Nephron (organoid): ENCODE measurements around the gene KRT1.
"Not testable (repeated sequence)": the region's sequence is repeated elsewhere in the genome, so short reads cannot be mapped to it uniquely, and the experiment has no call there.

Experiments used
- H3K27ac Mint-ChIP-seq, 3 experiments: 2 replicates each; pipeline ENCODE4 v1.8.0; 2020; ENCODE audit warnings: mixed read lengths in 3 of 3, mild to moderate bottlenecking in 2 of 3, moderate library complexity in 1 of 3
- H3K27me3 Mint-ChIP-seq: 2 replicates; pipeline ENCODE4 v1.8.0; 2021; ENCODE audit warnings: low read depth, mild to moderate bottlenecking, moderate library complexity, mixed read lengths
- H3K36me3 Mint-ChIP-seq: 2 replicates; pipeline ENCODE4 v1.8.0; 2020; ENCODE audit warnings: low read depth, mixed read lengths
- H3K4me1 Mint-ChIP-seq: 2 replicates; pipeline ENCODE4 v1.8.0; 2020; ENCODE audit warnings: mixed read lengths
- H3K4me3 Mint-ChIP-seq, 3 experiments: 2 replicates each; pipeline ENCODE4 v1.8.0; 2020; ENCODE audit warnings: mild to moderate bottlenecking in 3 of 3, mixed read lengths in 3 of 3, moderate library complexity in 2 of 3
- H3K9me3 Mint-ChIP-seq: 2 replicates; pipeline ENCODE4 v1.8.0; 2020; ENCODE audit warnings: mixed read lengths
- TF ChIP-seq, protein P1 (sequence below), 3 experiments: fragments of 200-600 bp; sonication (generic); IDR thresholded peaks; one replicate each; pipeline ENCODE4 v1.5.0; 2021; ENCODE audit warnings: antibody characterized with exemption in 3 of 3; ENCODE audit not compliant: unreplicated experiment in 3 of 3

The KRT1 gene

DNA sequence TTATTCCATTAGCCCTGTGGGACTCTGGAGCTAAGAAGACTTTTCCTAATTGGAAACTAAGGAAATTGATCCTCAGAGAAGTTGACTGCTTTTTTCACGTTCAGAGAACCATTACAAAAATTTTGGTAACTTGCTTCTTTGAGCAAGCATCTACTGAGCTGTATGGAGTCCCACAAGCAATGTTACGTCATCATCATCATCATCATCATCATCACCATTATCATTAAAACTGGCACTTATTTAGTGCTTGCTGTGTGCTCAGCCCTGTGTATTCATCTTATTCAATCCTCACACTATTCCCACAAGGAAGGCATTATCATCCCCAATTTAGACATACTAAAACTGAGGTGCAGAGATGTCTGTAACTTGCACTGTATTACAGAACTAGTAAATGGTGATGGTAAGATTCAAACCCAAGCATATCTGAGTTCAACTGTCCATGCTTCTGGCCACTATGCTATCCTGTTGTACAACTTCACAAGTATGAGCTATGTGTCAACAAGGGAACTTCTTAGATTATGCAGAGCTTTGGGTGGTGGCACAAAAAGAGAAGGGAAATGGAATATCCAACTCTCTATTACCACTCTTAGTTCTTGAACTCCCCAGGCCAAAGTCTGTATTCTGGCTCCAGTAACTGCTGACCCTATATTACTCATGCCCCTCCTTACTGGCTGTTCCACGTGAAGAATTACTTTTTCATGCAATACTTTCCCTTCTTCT is 6.3 kb downstream of the KRT1 start:
- no peaks in the 10 kb centered on the region for H3K4me1 Mint-ChIP-seq
- no peaks in the 10 kb centered on the region for H3K9me3 Mint-ChIP-seq
- no peak overlapping the region for H3K27ac Mint-ChIP-seq
- H3K36me3 Mint-ChIP-seq = no peaks in the 10 kb centered on the region
- H3K27me3 Mint-ChIP-seq = peaks cover 25% of the 10 kb centered on the region
- H3K4me3 Mint-ChIP-seq = no peak overlapping the region
- TF ChIP-seq, protein P1, sequence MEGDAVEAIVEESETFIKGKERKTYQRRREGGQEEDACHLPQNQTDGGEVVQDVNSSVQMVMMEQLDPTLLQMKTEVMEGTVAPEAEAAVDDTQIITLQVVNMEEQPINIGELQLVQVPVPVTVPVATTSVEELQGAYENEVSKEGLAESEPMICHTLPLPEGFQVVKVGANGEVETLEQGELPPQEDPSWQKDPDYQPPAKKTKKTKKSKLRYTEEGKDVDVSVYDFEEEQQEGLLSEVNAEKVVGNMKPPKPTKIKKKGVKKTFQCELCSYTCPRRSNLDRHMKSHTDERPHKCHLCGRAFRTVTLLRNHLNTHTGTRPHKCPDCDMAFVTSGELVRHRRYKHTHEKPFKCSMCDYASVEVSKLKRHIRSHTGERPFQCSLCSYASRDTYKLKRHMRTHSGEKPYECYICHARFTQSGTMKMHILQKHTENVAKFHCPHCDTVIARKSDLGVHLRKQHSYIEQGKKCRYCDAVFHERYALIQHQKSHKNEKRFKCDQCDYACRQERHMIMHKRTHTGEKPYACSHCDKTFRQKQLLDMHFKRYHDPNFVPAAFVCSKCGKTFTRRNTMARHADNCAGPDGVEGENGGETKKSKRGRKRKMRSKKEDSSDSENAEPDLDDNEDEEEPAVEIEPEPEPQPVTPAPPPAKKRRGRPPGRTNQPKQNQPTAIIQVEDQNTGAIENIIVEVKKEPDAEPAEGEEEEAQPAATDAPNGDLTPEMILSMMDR (IDR thresholded peaks at IDR 0.05; ENCODE audit: unreplicated experiment in 3 of 3) = no peak

DNA sequence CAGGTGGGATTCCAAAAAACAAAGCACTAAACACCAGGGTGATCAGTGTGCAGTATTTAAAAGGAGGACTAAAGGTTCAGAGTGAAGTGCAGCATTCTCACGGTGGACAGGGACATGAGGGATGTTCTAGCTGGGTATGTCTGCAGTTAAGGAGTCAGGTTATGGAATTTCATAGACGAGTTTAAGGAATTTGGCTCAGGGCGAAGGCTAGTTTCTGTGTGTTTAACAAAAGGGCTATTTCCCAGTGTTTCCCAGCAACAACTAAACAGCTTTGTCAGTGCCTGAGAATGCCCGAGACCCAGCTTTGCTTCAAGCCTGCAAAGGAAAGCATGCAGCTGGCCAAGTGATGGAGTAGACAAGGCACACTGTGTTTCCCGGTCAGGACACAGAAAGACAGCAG is 7.0 kb downstream of the KRT1 start:
- no peak overlapping the region for H3K4me3 Mint-ChIP-seq
- no peaks in the 10 kb centered on the region for H3K4me1 Mint-ChIP-seq
- H3K27ac Mint-ChIP-seq = no peak overlapping the region
- H3K36me3 Mint-ChIP-seq = no peaks in the 10 kb centered on the region
- TF ChIP-seq, protein P1 (IDR thresholded peaks at IDR 0.05; ENCODE audit: unreplicated experiment in 3 of 3) = no peak
- H3K27me3 Mint-ChIP-seq = peaks cover 26% of the 10 kb centered on the region
- H3K9me3 Mint-ChIP-seq = no peaks in the 10 kb centered on the region

DNA sequence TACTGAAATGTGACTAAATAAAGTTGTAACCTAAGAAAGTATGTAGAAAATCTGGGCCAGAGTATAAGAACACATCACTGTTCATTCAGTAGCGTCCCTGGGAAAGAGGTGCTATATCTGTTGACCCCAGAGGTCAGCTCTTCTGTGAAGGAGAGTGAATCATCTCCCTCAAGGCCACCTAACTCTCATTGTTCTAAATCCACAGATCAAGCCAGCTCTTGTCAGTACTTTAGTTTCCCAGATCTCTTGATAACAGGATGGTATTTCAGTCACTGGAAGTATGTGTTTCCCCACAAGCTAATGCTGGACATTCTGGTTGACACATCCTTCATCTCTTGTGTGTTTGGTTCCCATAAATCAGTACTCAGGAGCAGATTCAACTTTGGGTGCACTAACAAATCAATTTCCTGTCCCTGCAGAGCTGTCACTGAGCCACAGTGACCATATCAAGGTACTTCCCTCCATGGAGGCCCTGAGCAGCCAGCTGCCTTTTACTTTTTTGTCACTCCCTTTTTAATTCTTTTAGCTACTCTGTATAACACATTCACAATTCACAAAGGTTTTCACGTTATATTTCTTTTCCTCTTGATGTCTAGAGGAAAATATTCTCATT is 7.8 kb downstream of the KRT1 start:
- Mint-ChIP-seq H3K4me1 (no peaks in the 10 kb centered on the region), H3K36me3 (no peaks in the 10 kb centered on the region), H3K4me3 (no peak overlapping the region), H3K27ac (no peak overlapping the region), H3K27me3 (peaks cover 31% of the 10 kb centered on the region), H3K9me3 (no peaks in the 10 kb centered on the region)
- TF ChIP-seq, protein P1 (IDR thresholded peaks at IDR 0.05; ENCODE audit: unreplicated experiment in 3 of 3) = no peak

DNA sequence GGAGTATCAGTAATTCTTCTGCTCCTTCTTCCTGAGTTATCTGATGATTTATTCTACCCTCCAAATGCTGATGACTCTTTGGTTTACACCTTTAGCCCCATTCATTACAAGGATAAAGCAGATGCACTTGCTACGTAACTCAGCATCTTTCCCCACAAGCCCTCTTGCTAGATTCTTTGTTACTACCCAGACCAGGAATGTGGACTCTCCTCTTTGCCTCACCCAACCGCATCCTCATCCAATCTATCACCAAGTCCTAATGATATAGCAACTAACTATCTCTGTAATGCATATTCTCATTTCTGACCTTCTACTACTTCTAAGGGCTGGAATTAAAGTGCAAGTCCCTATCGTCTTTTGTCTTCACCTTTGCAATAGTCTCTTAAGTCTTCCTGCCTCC is 9.2 kb downstream of the KRT1 start:
- H3K36me3 Mint-ChIP-seq = no peaks in the 10 kb centered on the region
- H3K27me3 Mint-ChIP-seq = peaks cover 29% of the 10 kb centered on the region
- no peaks in the 10 kb centered on the region for H3K9me3 Mint-ChIP-seq
- no peak overlapping the region for H3K4me3 Mint-ChIP-seq
- H3K27ac Mint-ChIP-seq = no peak overlapping the region
- no peaks in the 10 kb centered on the region for H3K4me1 Mint-ChIP-seq
- TF ChIP-seq, protein P1 (IDR thresholded peaks at IDR 0.05; ENCODE audit: unreplicated experiment in 3 of 3) = no peak

DNA sequence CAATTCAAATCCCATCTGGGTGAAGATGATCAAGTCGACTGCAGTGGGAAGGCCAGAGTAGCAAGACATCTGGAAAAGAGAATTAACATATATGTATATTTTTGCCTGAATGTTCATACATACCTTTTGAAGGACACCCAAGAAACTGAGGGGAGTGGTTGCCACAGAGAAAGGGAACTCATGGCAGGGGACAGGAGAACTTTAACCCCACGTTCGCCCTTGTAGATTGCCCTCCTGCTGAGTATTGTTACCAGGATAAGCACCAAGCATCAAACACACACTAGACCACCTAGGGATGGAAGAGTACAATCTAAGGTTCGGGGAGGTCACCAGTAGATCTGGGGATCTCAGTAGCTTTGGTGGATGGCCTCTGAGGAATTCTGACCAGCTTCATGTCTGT is 9.7 kb downstream of the KRT1 start:
- H3K27me3 Mint-ChIP-seq = peaks cover 24% of the 10 kb centered on the region
- H3K36me3 Mint-ChIP-seq = no peaks in the 10 kb centered on the region
- no peaks in the 10 kb centered on the region for H3K4me1 Mint-ChIP-seq
- H3K9me3 Mint-ChIP-seq = no peaks in the 10 kb centered on the region
- TF ChIP-seq, protein P1 (IDR thresholded peaks at IDR 0.05; ENCODE audit: unreplicated experiment in 3 of 3) = no peak
- H3K27ac Mint-ChIP-seq = no peak overlapping the region
- no peak overlapping the region for H3K4me3 Mint-ChIP-seq

DNA sequence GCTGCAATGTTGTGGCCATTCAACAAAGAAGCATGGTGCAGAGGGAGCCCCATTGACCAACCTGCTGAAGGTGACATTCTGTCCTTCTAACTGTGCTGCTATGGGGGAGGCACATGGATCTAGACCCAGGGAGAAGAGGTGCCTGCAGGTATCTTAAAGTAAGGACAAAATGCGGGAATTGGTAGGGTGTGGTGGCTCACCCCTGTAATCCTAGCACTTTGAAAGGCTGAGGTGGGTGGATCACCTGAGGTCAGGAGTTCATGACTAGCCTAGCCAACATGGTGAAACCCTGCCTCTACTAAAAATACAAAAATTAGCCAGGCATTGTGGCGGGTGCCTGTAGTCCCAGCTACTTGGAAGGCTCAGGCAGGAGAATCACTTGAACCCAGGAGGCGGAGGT is 10.3 kb downstream of the KRT1 start:
- H3K27me3 Mint-ChIP-seq = peaks cover 27% of the 10 kb centered on the region
- H3K36me3 Mint-ChIP-seq, H3K27ac Mint-ChIP-seq, H3K4me3 Mint-ChIP-seq, H3K4me1 Mint-ChIP-seq, H3K9me3 Mint-ChIP-seq: not testable (repeated sequence)
